Ishikawa (cell line): ENCODE measurements around the gene BMPR1A.

Source experiments
- CEBPB ChIP-seq: IDR thresholded peaks from 2 replicates; pipeline ENCODE4 v1.6.1; 2012
- CREB1 ChIP-seq: IDR thresholded peaks from 2 replicates; pipeline ENCODE4 v1.6.1; 2012; ENCODE audit warnings: low read depth
- EGR1 ChIP-seq: IDR thresholded peaks from 2 replicates; pipeline ENCODE4 v1.6.1; 2012
- EP300 ChIP-seq: IDR thresholded peaks from 2 replicates; pipeline ENCODE4 v1.6.1; 2012; ENCODE audit warnings: borderline replicate concordance
- FOXM1 ChIP-seq: IDR thresholded peaks from 2 replicates; pipeline ENCODE4 v1.6.1; 2012; ENCODE audit warnings: low read depth, borderline replicate concordance
- MAX ChIP-seq: IDR thresholded peaks from 2 replicates; pipeline ENCODE4 v1.6.1; 2012
- NFIC ChIP-seq: IDR thresholded peaks from 2 replicates; pipeline ENCODE4 v1.6.1; 2012
- RAD21 ChIP-seq: IDR thresholded peaks from 2 replicates; pipeline ENCODE4 v1.6.1; 2012; ENCODE audit warnings: low read depth
- REST ChIP-seq: IDR thresholded peaks from 2 replicates; pipeline ENCODE4 v1.6.1; 2012; ENCODE audit warnings: low read depth, mild to moderate bottlenecking
- TAF1 ChIP-seq: IDR thresholded peaks from 2 replicates; pipeline ENCODE4 v1.6.1; 2012; ENCODE audit warnings: low read depth, mild to moderate bottlenecking
- TCF12 ChIP-seq: IDR thresholded peaks from 2 replicates; pipeline ENCODE4 v1.6.1; 2012; ENCODE audit warnings: low read depth
- TEAD4 ChIP-seq: IDR thresholded peaks from 2 replicates; pipeline ENCODE4 v1.6.1; 2012
- USF1 ChIP-seq: IDR thresholded peaks from 2 replicates; pipeline ENCODE4 v1.6.1; 2012
- YY1 ChIP-seq: IDR thresholded peaks from 2 replicates; pipeline ENCODE4 v1.6.1; 2012; ENCODE audit warnings: low read depth
- ZBTB7A ChIP-seq: IDR thresholded peaks from 2 replicates; pipeline ENCODE4 v1.6.1; 2012; ENCODE audit warnings: low read depth

Gene BMPR1A

GRCh38 chr10:86733260-86733671, 23.2 kb upstream of the BMPR1A start:
- no peak for TF ChIP-seq FOXM1
- no peak for TF ChIP-seq TEAD4
- no peak for TF ChIP-seq NFIC
- TF ChIP-seq YY1: no peak
- no peak for TF ChIP-seq TAF1
- TF ChIP-seq RAD21: no peak
- no peak for TF ChIP-seq CREB1
- no peak for TF ChIP-seq MAX
- TF ChIP-seq TCF12: no peak
- no peak for TF ChIP-seq REST
- no peak for TF ChIP-seq USF1

GRCh38 chr10:86734207-86734988, 22.0 kb upstream of the BMPR1A start:
- TF ChIP-seq YY1: no peak
- TF ChIP-seq EP300: no peak
- no peak for TF ChIP-seq FOXM1
- no peak for TF ChIP-seq USF1
- no peak for TF ChIP-seq ZBTB7A
- TF ChIP-seq TAF1: no peak
- TF ChIP-seq EGR1: no peak
- no peak for TF ChIP-seq NFIC
- no peak for TF ChIP-seq TCF12

GRCh38 chr10:86742230-86742629, 14.2 kb upstream of the BMPR1A start:
- TF ChIP-seq TAF1: no peak
- no peak for TF ChIP-seq FOXM1
- TF ChIP-seq CEBPB: no peak
- no peak for TF ChIP-seq RAD21
- TF ChIP-seq YY1: no peak
- no peak for TF ChIP-seq EP300
- TF ChIP-seq USF1: no peak
- TF ChIP-seq MAX: no peak
- TF ChIP-seq TCF12: no peak
- TF ChIP-seq NFIC: no peak
- no peak for TF ChIP-seq EGR1
- TF ChIP-seq CREB1: no peak
- TF ChIP-seq REST: no peak
- no peak for TF ChIP-seq TEAD4
- no peak for TF ChIP-seq ZBTB7A

GRCh38 chr10:86744067-86744725, 12.2 kb upstream of the BMPR1A start:
- no peak for TF ChIP-seq USF1
- no peak for TF ChIP-seq TCF12
- TF ChIP-seq MAX: no peak
- TF ChIP-seq CEBPB: no peak
- TF ChIP-seq ZBTB7A: no peak
- no peak for TF ChIP-seq REST
- TF ChIP-seq TEAD4: no peak
- no peak for TF ChIP-seq RAD21
- TF ChIP-seq NFIC: no peak
- no peak for TF ChIP-seq FOXM1
- TF ChIP-seq EGR1: no peak
- TF ChIP-seq CREB1: no peak
- no peak for TF ChIP-seq TAF1
- TF ChIP-seq YY1: no peak
- TF ChIP-seq EP300: no peak
